GM19193 (cell line): ENCODE measurements around the gene KCTD8.

ENCODE experiments used
- POLR2A ChIP-seq: IDR thresholded peaks from 4 replicates; pipeline ENCODE4 v1.6.1; 2011; ENCODE audit not compliant: insufficient read depth, insufficient read length; ENCODE audit errors: extremely low read depth

Gene KCTD8

DNA sequence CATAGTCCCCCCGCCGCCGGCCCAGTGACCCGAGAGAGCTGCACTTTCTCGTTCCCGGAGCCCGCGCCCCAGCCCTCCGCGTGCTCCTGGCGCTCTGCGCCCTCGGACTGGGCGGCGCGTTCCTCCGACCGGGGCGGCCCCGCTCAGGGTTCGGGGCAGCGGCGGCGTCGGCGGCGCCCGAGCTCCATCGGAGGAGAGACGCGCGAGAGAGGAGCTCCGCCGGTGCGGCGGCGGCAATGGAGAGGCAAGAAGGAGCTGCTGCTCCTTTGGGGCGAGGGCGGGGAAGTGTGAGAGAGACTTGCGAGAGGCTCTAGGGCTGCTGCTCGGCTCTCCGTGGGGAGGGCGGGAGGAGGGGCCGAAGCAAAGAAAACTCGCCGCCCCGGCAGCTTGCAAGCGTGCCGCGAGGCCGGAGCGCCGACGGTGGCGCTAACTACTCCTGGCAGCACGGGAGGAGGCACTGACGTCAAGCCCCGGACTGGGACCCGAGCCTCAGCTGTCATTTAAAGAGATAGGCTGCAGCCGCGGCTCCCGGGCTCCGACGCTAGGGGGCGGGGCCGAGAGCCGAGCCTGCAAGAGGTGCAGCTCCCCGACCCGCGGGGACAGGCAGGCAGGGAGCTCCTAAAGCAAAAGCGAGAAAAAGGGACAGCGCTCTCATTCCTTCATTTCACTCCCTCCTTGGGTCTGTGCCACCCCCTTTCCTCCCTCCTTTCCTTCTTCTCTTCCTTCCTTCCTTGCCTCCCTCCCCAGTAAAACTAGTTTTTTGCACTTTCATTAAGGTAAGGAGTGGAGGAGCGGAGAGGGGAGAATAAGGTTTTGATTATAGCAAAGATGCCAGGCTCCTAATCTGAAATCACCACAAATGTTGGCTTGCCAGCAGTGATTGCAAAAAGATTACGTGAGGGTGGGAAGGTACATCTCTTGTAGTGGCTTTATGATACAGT lies at the start of gene KCTD8:
KCTD8 (minus strand) TSS at position 289 of the 941 bp plus-strand sequence.
- TF ChIP-seq POLR2A: no peak

DNA sequence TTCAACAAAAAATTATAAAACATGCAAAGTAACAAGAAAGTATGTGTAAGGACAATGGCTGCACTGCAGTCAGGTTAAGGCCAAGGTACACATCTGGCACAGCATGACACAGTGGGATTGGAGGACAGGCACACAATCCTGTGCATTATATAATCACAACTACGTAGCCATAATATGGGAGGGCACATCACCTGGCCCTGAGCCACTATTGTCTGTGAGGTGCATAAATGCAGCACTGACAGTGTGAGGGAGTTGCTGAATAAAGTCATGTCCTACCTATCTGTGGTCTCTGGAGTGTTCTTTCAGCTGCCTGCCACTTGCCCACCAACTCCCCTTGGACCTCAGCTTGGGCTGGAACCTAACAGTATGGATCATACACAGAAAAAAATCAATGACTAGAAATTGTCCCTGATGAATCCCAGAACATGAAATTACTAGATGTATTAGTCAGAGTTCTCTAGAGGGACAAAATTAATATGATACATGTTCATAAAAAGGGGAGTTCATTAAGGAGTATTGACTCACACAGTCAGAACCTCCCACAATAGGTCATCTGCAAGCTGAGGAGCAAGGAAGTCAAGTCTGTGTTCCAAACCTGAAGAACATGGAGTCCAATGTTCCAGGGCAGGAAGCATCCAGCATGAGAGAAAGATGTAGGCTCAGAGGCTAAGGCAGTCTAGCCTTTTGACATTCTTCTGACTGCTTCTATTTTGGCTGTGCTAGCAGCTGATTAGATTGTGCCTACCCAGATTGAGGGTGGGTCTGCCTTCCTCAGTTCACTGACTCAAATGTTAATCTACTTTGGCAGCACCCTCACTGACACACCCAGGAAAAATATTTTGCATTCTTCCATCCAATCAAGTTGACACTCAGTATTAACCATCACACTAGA lies 46.4 kb upstream of the KCTD8 start:
- TF ChIP-seq POLR2A: no peak

DNA sequence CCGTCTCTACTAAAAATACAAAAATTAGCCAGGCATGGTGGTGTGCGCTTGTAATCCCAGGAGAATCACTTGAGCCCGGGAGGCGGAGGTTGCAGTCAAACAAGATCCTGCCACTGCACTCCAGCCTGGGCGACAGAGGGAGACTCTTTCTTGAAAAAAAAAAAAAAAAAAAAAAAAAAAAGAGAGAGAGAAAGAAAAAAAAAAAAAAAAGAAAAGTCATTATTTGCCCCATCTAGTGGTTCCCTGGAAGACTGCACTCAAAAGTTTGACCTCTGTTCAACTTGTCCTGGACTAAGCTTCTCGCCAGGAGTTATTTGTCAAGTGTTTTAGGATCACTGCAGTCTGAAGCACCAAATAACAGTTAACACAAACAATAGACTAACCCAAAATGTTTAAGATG lies 45.3 kb upstream of the KCTD8 start:
- TF ChIP-seq POLR2A: no peak

DNA sequence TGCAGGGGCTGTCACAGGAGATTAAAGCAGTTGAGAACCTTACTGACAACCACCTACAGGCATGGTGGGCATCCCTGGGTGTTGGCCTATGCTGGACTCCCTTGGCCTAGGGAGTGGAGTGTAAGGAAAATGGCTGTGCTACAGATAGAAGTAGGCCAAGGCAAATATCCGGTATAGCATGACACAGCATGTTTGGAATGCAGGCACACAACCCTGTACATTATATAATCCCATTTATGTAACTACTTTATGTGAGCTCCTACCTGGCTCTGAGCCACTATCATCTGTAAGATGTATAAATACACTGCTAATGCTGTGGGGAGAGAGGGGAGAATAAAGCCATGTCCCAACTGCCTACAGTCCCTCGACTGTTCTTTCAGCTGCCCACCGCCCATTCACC lies 38.7 kb upstream of the KCTD8 start:
- TF ChIP-seq POLR2A: no peak

DNA sequence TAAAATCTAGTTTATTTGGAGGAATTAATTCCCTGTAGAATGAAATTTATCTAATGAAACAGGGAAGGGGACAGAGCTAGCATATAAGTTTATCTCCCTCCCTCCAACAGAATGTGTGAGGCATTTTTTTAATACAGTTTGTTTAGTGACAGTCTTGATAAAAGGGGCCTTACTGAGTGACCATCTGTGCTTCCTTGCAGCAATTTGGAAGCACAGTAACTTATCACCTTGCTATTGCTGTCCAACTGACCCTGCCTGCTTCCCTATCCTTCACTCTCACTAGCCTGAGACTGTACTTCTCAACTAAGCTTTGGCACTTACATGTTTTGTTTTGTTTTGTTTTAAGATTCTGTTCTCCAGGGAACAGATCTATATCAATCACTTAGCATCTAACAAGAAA lies 31.1 kb upstream of the KCTD8 start:
- no peak for TF ChIP-seq POLR2A

DNA sequence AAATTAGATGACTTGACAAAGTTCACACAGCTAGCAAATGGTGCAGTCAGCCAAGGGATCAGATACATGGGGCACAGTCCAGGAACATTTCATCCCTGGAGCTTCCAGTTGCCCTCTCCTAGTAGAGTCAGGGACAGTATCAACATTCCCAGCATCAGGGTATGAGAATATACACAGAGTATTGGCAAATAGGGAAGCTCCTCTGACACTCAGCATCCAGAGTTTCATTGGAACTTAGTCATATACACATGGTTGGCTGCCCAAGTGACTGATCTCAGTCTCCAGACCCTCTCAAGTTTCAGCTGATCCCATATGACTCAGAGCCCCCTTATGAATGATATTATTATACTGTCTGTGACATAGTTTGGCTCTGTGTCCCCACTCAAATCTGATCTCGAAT lies 13.7 kb upstream of the KCTD8 start:
- no peak for TF ChIP-seq POLR2A

DNA sequence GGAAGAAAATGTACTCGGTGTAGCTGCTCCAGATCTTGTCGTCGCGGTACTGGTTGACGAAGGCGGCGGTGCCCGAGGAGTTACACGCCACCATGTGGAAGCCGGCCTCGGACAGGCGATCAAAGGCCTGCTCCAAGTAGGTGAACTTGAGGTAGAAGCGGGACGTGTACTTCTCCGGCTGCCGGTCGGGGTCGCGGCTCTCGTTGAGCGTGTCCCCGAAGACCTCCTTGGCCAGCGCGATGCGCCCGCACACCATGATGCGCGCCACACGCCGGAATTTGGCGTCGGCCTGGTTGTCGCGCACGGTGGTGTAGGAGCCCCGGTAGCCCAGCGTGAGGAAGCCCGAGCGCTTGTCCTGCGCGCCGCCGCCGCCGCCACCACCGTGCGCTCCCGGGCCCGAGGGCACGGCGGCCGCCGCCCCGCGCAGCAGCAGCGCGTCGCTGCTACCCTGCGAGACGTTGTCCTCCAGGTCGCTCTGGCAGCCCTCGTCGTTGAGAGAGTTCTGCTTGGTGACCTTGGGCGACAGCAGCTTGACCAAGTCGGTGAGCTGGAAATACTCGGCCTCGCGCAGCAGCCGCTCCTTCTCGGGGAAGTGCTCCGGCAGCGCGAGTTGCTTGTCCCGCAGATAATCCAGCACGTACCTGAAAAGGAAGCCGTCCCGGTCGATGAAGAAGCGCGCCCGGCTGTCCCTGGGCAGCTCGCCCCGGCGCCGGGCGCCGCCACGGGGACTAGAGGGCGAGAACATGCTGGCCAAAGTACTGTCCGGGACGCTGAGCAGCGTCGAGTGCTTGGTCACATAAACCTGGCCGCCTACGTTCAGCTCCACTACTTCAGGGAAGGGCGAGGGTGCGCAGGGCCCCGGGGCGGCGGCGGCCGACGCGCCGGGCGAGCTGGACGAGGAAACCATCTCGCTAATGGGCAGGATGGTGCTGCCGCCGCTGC lies 775 bp downstream of the KCTD8 start:
- no peak for TF ChIP-seq POLR2A

DNA sequence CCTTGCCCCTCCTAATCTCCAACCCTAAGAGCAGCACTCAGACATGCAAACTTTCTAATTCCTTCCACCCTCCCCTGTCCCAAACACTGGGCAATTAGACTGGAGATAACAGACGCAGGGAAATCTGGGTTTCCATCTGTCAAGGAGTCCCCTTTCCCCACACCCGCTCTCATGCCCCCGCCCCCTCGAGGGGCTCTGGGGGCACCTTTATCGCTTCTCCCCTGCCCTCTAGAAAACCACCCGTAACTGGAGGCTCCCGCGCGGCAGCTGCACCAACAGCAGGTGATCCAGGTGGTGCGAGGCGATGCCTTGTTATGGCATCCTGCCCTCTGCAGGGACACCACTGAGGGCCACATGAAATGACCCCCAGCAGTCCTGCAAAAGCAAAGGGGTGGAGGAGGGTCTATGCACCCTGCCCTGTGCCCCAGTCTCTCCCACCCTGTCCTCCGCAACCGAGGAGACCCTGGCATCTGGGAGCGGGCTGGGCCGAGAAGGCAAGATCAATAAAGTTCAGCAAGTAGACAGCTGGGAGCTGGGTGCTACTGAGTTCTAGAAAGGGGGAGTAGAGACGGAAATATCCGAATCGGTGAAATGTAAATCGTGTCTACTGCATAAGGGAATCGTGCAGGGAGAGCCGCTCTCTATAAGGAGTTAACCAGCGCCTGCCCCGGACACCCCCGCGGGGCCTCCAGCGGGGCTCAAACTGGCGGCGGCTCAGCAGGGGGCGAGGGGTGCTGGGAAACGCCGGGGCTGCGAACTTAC lies 1.6 kb downstream of the KCTD8 start:
- TF ChIP-seq POLR2A: no peak

DNA sequence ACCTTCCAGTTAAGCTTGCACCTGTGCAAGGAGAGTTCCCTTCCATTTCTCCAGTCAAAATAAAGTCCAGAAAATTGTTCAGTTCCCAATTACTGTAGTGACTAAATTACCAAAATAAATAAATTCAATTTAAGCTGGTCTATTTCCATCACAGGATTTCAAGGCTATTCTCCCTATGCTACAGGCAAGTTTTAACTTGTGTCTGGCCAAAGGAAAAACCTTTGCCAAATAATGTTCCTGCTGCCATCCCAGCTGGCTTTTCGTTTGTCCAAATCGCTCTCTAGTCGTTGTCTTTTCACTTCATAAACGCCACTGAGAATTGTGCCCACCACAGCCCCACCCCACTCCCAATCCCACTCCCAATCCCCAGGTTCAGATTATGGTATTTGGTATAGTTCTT lies 2.4 kb downstream of the KCTD8 start:
- no peak for TF ChIP-seq POLR2A

DNA sequence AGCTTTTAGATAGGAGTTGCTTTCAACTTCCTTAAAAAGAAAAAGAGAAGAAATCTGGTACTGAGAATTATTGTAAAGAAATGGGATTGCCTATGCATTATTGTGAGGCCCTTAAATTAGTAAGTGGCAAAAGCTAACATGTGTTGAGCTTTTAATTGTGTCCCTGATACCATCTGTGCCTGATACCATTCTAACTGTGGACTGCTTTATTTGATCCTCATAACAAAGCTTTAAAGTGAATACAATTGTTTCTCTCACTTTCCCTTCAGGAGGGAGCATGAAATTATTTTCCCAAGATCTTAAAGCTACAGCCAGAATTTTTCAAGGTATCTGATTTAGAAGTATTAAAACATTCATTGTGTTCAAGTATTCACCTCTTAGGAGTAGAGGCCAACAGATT lies 9.9 kb downstream of the KCTD8 start:
- no peak for TF ChIP-seq POLR2A

DNA sequence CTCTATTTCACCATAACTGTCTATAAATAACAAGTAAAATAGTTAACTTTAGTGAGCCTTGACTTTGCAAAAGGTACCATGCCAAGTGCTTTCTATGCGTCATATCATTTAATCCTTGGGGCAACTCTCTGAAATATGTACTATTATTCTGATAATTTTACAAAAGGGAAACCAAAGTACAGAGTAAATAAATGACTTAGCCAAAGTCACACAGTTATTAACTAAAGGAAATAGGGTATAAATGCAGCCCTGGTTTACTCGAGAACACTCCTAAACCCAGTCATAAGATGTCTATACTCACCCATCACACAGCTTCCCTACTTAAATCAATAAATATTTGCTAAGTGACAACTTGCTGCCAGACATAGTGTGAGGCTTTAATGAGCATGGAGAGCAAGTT lies 14.4 kb downstream of the KCTD8 start:
- no peak for TF ChIP-seq POLR2A

DNA sequence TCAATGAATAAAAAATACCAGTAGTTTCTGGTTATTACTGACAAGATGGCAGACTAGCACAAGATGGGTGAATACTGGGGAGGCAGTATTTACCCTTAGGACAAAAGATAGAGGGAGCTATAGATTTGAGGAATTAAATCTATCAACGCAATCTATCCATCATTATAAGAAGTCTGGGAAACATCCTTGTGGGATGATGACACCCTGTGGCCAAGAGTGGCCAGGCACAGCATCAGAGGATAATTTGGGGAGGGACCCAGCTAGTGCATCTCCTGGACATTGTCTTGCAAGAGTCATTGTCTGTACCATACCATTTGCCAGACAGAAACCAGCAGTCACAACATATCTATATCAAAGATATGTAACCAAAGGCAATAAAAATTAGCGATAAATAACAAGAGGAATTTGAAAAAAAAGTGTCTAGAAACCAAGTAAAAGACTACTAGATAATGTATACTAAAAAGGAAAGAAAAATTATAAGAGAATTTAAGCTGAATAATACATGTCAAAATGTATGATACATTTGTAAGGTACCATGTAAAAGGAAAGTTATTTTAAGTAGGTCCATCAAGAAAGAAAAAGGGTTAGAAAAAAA lies 22.9 kb downstream of the KCTD8 start:
- no peak for TF ChIP-seq POLR2A

DNA sequence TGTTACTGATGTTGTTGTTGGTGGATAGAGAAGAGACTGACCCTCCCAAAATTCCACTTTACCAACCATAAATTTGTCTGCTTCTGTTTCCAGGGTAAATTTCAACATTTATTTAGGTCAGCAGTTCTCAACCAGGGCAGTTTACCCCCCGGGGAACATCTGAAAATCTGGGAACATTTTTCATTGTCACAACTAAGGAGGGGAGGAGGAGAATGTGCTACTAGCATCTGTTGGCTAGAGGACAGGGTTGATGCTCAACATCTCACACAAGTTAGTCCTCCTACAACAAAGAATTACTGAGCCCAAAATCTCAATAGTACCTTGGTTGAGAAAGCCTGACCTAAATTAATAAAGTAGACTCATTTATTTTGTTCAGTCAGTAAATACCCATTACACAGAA lies 25.7 kb downstream of the KCTD8 start:
- TF ChIP-seq POLR2A: no peak
